Esophagus muscularis mucosa (tissue), 4 donors: ENCODE data around the gene OSBPL9.

ENCODE experiments used
- EP300 ChIP-seq: sonication (generic); formaldehyde crosslinking; IDR thresholded peaks from one replicate; pipeline ENCODE4 v1.6.1; 2017; ENCODE audit warnings: antibody characterized with exemption
- POLR2AphosphoS5 ChIP-seq, 2 donors: sonication (generic); formaldehyde crosslinking; IDR thresholded peaks; one replicate each; pipeline ENCODE4 v1.6.1; 2017; ENCODE audit warnings: antibody characterized with exemption in 2 of 2
- TF ChIP-seq, protein P1 (sequence below), 3 experiments: fragments of 200-600 bp in 2 of 3; fragments of 450-650 bp in 1 of 3; sonication (generic) in 2 of 3; IDR thresholded peaks; one replicate each; pipeline ENCODE4 v1.5.1; 2017 to 2019; ENCODE audit warnings: antibody characterized with exemption in 3 of 3, mild to moderate bottlenecking in 2 of 3, moderate library complexity in 1 of 3

DNA sequence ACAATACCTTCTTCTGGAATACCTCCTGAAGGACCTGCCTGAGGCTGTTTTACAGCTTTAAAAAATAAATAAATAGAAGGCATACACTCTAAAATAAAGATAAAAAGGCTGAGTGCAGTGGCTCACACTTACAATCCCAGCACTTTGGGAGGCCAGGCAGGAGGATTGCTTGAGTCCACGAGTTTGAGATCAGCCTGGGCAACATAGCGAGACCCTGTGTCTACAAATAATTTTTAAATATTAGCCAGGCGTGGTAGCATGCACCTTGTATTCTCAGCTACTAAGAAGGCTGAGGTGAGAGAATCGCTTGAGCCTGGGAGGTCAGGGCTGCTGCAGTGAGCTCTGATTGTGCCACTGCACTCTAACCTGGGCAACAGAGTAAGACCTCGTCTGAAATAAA is 75.0 kb downstream of the OSBPL9 start:
- TF ChIP-seq EP300 (no peak), POLR2AphosphoS5 (IDR thresholded peaks at IDR 0.05) (no peak)
- TF ChIP-seq, protein P1, sequence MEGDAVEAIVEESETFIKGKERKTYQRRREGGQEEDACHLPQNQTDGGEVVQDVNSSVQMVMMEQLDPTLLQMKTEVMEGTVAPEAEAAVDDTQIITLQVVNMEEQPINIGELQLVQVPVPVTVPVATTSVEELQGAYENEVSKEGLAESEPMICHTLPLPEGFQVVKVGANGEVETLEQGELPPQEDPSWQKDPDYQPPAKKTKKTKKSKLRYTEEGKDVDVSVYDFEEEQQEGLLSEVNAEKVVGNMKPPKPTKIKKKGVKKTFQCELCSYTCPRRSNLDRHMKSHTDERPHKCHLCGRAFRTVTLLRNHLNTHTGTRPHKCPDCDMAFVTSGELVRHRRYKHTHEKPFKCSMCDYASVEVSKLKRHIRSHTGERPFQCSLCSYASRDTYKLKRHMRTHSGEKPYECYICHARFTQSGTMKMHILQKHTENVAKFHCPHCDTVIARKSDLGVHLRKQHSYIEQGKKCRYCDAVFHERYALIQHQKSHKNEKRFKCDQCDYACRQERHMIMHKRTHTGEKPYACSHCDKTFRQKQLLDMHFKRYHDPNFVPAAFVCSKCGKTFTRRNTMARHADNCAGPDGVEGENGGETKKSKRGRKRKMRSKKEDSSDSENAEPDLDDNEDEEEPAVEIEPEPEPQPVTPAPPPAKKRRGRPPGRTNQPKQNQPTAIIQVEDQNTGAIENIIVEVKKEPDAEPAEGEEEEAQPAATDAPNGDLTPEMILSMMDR (IDR thresholded peaks at IDR 0.05) = no peak
